Pulmonary artery endothelial cell (primary cell): Measurements from ENCODE around the gene RETREG3. TPM values are rescaled to one million over a fixed set of nuclear protein-coding genes. Genes with fewer than 3 reads are reported as not detected.
"Not testable (repeated sequence)": the region's sequence is repeated elsewhere in the genome, so short reads cannot be mapped to it uniquely, and the experiment has no call there.

Source experiments
- DNase-seq: peaks from one replicate; pipeline ENCODE4 v3.0.0-alpha.2; 2011; ENCODE audit warnings: low read depth, low spot score
- total RNA-seq: library from RNA; depleted of rRNA; stranded (reverse); fragments of >200 nt; gene quantifications from 2 replicates; pipeline ENCODE4 v1.2.3, GENCODE V29; 2014

RETREG3 gene, protein sequence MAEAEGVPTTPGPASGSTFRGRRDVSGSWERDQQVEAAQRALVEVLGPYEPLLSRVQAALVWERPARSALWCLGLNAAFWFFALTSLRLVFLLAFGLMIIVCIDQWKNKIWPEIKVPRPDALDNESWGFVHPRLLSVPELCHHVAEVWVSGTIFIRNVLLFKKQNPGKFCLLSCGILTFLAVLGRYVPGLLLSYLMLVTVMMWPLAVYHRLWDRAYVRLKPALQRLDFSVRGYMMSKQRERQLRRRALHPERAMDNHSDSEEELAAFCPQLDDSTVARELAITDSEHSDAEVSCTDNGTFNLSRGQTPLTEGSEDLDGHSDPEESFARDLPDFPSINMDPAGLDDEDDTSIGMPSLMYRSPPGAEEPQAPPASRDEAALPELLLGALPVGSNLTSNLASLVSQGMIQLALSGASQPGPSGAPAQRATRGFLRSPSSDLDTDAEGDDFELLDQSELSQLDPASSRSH
- 52.4 and 54.0 TPM in 2 replicates for total RNA-seq

DNA sequence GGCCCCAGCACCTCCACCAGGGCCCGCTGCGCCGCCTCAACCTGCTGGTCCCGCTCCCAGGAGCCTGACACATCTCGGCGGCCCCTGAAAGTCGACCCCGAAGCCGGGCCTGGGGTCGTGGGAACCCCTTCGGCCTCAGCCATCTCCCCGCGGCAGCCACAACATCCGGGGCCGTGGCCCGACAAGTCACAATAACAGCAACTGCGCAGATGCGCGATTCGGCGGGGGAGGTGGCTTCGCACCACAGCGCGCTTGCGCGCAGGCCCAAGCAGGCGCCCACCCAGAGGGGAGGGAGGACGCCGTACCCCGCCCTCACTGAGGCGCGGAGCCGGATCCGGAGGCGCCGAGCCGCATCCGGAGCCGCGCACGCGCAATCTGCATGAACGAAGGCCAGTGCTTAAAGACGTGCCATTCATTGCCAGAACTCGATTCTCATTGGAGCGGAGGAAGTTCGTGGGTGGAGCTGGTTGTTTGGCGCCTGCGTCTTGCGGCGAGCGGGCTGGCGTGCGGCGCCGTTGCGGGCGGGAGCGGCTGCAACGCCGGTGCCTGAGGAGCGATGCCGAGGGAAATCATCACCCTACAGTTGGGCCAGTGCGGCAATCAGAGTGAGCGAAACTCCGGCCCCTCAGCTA is at the start of gene RETREG3, which contains the start of gene TUBG1:
TSS of gene RETREG3 (minus strand) at position 193 of the 632 bp plus-strand sequence. CDS start at position 143, 50 bp downstream.
TSS of gene TUBG1 (plus strand) at position 502 of the 632 bp plus-strand sequence. CDS start at position 557, 55 bp downstream.
- DNase-seq: peak; percentile 96

DNA sequence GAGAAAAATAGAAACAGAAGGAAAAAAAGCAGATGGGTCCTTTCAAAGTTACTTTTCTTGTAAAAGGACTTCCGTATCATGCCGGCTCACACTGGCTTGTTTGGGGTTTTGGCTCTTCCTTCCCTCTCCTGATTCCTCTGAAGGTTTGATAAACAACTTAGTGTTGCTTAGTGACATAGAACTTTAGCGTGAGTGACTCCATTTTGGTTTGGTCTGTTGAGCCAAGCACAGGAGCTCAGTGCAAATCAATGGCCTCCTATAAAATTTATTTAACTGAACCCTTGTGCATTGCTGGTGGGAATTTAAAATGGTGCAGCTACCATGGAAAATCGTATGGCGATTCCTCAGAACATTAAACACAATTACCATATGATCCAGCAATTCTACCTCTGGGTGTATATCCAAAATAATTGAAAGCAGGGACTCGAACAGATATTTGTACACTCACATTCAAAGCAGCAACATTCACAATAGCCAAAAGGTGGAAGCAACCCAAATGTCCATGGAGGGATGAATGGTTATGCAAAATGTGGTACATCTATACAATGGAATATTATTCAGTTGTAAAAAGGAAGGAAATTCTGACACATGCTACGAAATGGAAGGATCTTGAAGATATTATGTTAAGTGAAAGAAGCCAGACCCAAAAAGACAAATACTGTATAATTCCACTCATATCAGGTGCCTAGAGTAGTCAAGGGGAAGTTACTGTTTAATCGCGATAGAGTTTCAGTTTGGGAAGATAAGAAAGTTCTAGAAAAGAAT is 48.8 kb upstream of the RETREG3 start:
- DNase-seq: no peak

DNA sequence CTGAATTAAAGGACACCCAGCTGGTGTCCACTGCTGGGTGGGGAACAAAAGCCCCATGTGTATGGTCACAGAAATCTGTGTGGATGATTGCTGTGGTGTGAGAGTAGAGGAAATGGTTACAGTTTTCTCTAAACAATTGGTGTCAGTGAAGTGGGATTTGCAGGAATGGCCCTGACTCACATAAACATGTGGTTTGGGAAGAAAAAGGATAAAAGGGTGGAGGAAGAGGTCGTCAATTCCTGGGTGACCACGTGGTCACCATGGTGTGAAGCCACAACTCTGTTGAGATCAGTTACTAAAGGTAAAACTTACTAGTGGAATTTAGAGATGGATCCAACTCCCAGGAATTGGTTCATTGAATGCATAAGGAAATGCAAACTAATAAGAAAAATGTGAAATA is 46.4 kb upstream of the RETREG3 start:
- no peak for DNase-seq

DNA sequence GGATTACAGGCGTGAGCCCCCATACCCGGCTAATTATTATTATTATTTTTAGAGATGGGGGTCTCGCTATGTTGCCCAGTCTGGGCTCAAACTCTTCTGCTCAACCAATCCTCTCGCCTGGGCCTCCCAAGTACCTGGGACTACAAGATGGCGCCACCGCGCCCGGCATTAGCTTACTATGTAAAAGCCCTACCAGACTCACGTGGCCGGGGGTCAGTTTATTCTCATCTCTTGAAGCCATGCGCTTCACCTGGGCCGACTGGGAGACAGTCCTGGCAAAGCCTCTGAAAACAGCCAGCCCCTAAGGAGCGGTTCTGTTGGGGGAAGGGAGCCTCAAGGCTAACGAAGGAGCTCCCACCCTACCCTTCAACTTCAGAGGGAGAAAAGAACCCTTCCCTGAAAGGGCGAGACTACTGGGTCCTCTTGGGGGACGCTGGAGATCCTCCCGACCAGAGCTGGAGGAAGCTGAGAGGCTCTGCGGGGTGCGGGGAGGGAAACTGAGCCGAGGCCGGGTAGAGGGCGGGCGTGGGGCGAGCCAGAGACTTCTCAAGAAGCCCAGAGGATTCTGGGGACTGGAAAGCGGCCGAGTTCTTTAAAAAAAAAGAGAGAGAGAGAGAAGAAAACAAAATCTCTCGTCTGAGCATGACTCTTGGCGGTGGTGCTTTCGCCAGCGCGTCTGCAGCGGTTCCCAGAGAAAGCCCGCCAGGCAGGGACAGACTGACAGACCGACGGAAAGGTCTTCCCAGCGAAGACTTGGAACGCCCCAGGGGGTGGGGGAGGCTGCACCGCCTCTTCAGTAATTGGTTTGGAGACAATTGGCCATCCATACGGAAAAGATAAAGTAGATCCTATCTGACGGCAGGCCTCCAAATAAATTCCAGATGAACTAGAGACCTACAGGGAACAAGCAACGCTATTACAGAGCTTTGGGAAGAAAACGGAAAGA is 44.3 kb upstream of the RETREG3 start:
- DNase-seq: no peak

DNA sequence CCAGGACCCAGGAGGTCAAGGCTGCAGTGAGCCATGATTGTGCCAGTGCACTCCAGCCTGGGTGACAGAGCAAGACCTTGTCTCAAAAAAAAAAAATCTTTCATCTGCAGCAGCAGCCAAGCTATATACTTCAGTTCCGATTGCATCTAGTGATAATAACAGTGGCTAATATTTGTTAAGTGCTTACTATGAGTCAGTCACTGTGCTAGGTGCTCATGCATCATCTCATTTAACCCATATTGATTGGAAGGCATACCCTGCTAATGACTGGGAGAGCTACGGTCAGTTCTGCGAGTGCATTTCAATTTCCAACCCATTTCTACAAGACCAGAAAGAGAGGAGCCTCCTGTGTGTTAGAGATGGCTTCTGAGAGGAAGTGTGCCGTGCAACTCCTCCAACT is 42.2 kb upstream of the RETREG3 start:
- DNase-seq: no peak

DNA sequence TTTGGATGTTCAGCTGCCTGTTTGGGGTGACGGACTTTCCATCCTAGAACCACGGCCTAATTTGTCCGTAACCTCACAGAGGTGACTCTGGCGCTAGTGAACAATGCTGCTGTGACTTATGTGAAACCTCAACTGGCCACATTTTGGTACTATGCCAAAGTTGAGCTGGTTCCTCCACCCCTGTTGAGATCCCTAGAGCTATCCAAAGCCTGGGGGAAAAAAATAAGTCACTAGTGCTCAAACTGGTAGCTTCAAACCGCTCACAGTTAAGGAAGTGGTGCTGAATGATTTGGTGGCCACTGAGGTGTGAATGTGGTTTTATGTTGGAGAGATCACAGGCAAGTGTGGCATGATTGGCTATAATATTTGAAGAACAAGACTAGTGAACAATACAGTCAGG is 38.6 kb upstream of the RETREG3 start:
- DNase-seq: no peak

DNA sequence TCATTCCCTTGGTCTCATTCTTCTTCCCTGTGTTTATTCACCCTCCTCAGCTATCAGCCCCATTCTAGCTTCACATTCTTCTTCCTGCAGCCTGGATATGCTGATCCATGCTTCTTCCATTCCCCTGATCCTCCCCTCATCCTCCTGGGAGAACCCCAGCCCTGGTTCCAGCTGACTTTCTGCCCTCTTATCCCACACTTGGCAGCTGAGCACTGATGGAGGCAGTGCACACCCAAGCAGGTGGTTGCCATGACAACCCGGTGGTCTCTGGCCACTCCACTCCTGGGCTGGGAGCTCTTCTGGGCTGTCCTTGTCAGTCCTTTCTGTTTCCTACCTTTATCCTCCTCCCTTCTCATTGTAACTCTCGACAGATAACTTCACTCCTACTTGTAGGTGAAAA is 33.2 kb upstream of the RETREG3 start:
- no peak for DNase-seq

DNA sequence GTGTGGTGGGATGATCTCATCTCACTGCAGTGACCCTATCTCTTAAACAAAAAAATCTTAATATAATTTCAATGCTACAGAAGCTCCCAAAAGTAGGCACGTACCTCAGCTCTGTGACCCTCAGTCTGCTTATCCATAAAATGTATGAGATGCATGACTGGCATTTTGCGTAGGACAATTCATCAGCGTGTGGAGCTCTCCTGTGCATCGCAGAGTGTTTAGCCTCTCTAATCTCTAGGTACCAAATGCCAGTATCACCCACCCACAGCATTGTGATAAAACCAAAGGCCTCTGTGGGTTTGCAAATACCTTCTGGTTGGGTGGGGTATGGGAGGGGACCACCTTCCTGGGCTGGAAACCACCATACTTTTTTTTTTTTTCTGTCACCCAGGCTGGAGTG is 30.9 kb upstream of the RETREG3 start:
- DNase-seq: no peak

DNA sequence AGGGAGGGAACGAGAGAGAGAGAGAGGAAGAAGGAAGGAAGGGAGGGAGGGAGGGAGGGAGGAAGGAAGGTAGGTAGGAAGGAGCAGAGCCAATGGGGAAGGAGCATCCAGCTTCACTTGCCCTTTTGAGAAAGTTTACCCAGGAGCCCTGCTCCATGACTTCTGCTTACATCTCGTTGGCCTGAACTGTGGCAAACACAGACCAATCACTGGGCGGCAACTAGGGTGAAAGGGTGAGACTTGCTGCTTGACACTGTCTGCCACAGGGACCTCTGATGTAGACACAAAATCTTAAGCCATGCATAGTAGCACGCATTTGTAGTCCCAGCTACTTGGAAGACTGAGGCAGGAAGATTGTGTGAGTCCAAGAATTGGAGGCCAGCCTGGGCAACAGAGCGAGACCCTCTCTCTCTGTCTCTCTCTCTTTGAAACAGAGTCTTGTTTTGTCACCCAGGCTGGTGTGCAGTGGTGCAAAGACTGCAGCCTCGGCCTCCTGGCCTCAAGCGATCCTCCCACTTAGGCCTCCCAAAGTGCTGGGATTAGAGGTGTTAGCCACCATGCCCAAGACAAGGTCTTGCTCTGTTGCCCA is 30.4 kb upstream of the RETREG3 start:
- no peak for DNase-seq

DNA sequence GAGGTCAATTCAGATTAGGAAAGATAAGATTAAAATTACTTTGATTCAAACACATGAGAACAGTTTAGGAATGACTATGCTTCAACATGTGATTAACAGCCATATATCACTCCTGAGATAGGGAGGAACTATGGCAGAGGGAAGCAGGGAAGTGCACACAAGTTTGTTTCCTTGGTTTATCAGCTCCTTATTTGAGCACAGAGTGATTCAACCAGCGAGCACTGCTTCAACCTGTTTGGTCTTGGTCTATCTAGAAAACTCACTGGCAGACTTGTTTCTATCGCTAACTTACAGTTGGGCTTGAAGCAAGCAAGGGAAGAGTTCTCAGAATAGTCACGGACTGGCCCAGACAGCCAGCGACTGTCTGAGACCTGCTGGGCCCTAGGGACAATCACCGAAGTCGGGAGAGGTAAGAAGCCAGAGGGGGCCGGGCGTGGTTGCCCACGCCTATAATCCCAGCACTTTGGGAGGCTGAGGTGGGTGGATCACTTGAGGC is 23.8 kb upstream of the RETREG3 start:
- DNase-seq: no peak

DNA sequence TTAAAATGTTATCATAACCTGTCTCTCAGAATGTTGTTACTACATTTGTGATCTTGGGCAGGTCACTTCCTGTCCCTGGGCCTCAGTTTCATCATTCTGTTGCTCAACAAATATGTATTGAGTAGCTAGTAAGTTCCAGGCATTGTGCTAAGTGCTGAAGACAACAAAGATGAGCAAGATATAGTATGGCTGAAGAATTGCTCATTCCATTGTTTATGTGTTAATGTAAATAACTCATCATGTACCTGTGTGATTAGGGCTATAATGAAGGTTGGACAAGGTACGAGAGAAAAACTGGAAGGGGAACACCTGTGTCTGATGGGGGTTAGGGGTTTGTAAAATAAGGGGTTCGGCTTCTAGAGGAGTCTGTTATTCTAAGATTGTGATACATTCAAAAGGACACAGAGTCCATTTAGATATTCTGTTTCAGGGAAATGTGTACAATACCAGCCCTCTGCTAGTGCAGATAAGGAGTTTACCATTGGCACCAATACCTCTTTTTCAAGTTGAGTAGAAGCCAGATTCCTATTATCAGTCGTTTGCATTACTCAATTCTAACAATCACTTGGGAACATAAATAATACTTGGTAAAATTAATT is 20.3 kb upstream of the RETREG3 start:
- DNase-seq: no peak

DNA sequence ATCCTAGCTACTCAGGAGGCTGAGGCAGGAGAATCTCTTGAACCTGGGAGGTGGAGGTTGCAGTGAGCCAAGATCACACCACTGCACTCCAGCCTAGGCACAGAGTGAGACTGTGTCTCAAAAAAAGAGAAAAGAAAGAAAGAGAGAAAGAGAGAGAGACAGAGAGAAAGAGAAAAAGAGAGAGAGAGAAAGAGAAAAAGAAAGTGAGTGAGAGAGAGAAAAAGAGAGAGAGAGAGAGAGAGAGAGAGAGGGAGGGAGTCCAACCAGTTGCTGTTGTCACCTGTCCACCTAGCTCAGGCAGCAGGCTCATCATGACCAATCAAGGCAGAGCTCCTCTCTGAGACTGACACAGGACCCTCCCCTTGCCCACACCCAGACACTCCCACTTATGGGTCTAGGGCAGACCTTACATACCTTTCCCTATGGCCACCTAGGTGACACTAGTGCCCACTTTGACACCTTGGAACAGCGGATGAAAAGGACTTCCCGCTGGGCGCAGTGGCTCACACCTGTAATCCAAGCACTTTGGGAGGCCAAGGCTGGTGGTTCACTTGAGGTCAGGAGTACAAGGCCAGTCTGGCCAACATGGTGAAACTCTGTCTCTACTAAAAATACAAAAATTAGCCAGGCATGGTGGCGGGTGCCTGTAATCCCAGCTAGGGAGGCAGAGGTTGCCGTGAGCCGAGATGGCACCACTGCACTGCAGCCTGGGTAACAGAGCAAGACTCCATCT is 18.0 kb upstream of the RETREG3 start:
- DNase-seq: not testable (repeated sequence)

DNA sequence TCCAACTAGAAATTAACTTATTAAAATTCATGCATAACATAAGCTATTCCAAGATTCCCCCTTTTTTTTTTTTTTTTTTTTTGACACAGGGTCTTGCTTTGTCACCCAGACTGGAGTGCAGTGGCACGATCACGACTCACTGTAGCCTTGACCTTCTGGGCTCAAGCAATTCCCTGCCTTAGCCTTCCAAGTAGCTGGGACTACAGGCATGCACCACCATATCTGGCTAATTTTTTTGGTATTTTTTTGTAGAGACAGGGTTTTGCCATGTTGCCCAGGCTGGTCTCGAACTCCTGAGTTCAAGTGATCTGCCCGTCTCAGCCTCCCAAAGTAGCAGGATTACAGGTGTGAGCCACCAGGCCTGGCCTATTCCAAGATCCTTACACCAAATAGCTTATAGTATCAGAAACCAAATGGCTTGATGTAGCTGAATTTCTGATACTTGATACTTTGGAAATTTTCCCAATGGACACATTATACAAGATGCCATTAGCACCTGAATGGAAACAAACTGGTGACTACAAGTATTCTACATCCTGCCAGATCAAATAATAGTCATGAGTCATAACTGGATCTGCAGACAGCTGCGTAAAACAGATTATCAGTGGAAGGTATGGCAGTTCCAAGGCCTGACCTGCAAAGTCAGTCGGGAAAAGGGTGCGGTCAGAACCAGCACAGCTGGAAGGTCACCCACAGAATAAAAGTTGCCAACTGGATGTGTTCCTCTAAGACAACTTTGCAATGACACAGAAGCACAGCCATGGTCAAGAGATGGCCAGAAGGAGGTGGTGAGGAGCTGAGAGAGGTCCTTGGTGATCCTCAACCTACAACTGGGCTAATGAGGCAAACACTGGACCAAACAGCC is 14.8 kb upstream of the RETREG3 start:
- DNase-seq: peak; percentile 11

DNA sequence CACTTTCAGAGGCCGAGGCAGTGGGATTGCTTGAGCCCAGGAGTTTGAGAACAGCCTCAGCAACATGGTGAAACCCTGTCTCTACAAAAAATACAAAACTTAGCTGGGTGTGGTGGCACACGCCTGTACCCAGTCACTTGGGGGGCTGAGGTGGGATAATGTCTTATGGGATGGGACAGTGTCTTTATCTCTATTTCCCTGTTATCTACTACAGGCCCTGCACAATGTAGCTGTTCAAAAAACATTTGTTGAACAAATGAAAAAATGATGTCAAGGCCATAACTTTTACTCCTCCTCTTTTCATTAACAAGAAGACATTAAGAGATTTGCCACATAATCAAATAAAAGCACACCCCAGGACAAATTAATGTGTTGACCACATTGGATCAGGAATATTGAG is 14.1 kb upstream of the RETREG3 start:
- no peak for DNase-seq

DNA sequence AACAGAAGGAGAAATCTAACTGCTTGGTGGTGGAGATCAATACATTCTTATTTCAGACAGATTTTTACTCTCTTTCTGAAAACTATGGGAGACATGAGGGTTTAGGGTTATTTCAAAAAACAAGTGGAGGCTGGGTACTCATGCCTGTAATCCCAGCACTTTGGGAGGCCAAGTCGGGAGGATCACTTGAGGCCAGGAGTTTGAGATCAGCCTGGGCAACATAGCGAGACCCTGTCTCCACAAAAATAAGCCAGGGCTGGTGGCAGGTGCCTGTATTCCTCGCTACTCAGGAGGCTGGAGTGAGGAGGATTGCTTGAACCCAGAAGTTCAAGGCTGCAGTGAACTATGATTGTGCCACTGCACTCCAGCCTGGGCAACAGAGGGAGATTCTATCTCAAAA is 12.8 kb upstream of the RETREG3 start:
- not testable (repeated sequence) for DNase-seq

DNA sequence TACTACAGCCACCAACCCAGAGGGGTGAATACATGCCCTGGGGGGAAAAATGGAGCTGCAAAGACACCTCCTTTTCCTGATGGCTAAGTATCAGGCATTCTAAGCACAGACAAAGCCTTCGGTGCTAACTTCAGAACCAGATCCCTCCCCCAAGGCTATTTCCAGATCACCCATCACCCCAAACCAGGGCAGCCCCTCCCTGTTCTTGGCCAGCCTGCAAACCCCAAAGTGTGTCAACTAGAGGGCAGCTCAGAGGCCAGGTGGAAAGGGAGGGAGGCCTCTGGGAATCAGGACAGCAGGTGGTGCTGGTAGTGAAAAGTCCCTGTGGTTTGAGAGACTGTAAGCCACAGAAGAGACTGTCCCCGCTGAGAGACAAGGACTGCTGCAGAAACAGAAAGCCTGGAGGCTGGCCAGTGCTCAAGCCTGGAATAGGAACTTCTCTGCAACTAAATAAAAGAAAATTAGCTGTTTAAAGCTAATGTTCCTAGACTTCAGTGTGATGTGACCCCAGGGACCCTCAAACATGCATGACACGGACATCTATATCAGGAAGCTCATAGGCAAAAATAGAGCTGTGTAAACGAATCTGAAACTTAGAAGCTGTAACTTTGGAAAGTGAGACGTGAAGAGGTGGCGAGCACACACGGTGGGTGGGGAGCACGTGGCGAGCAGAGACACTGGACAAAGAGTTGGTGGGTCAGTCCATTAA is 9.4 kb upstream of the RETREG3 start:
- no peak for DNase-seq

DNA sequence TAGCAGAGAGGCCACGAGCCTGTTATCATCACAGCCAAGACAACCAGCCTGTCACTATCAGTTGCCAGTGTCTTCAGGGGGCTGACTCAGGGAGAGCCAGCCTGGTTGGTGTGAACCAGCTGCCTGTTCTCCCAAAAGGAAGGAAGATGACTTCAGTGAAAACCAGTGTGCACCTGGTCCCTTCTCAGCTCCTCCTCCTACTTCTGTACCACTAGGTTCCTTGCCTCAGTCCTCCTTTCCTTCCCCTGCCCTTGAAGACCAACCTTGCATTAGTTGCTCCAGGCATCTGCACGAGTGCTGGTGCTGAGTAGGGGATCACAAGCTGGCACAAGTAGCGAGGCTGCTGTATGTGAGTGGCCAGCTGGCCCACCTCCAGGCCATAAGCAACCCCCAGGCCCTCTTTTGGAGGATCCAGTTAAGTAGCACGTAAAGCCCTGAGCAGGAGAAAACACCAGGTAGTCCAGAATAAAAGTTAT is 8.8 kb upstream of the RETREG3 start:
- no peak for DNase-seq
